Lung (tissue), 12 donors: ENCODE measurements around the gene TDP2. TPM values are rescaled to one million over a fixed set of nuclear protein-coding genes. Genes with fewer than 3 reads are reported as not detected.

Experiments used
- ATAC-seq: fragments of 200-7000 bp; cut with Tn5 transposase; one replicate; pipeline ENCODE4 v1.9.1; 2020; ENCODE audit warnings: moderate number of reproducible peaks; ENCODE audit not compliant: insufficient read depth, low FRiP score
- DNase-seq, 3 donors: peaks; one replicate each; pipeline ENCODE4 v3.0.0-alpha.2; 2013 to 2017
- H3K27ac ChIP-seq, 2 donors: one replicate each; pipeline ENCODE4 v1.5.1; 2013; ENCODE audit warnings: mild to moderate bottlenecking in 2 of 2, moderate library complexity in 2 of 2, control low read depth in 1 of 2, inconsistent platforms in 1 of 2, low read depth in 1 of 2, low read length in 1 of 2
- H3K27me3 ChIP-seq, 3 donors: one replicate each; pipeline ENCODE4 v1.5.1; 2013; ENCODE audit warnings: low read length in 2 of 3; ENCODE audit not compliant: control insufficient read depth in 3 of 3, insufficient read depth in 3 of 3
- H3K36me3 ChIP-seq, 4 donors: one replicate each; pipeline ENCODE4 v1.5.1; 2013; ENCODE audit warnings: low read length in 4 of 4, mild to moderate bottlenecking in 1 of 4, moderate library complexity in 1 of 4; ENCODE audit not compliant: control insufficient read depth in 4 of 4, insufficient read depth in 4 of 4
- H3K4me1 ChIP-seq, 5 donors: one replicate each; pipeline ENCODE4 v1.5.1; 2013; ENCODE audit warnings: low read length in 5 of 5, mild to moderate bottlenecking in 2 of 5, moderate library complexity in 1 of 5; ENCODE audit not compliant: control insufficient read depth in 5 of 5, insufficient read depth in 5 of 5
- H3K4me3 ChIP-seq: one replicate; pipeline ENCODE4 v1.5.1; 2013; ENCODE audit warnings: mild to moderate bottlenecking, control low read depth, moderate library complexity
- H3K9ac ChIP-seq, 2 donors: one replicate each; pipeline ENCODE4 v1.5.1; 2013; ENCODE audit warnings: low read length in 2 of 2, control low read depth in 1 of 2; ENCODE audit not compliant: insufficient read depth in 1 of 2
- H3K9me3 ChIP-seq, 4 donors: one replicate each; pipeline ENCODE4 v1.5.1; 2013; ENCODE audit warnings: low read length in 3 of 4, mild to moderate bottlenecking in 1 of 4, moderate library complexity in 1 of 4; ENCODE audit not compliant: control insufficient read depth in 4 of 4, insufficient read depth in 3 of 4
- CTCF ChIP-seq: IDR thresholded peaks from 2 replicates; pipeline ENCODE4 v1.5.1; 2012; ENCODE audit warnings: mild to moderate bottlenecking; ENCODE audit errors: control extremely low read depth, extremely low read depth
- WGBS, 2 donors: extraction: QIAGEN DNeasy Blood & Tissue Kit; methylation state at CpG; one replicate each; pipeline ENCODE4 v1.1.7; 2013; 5-methylcytosine and 5-hydroxymethylcytosine counted together
- polyA plus RNA-seq, 2 donors: library from polyadenylated mRNA; stranded (reverse); fragments of 200-250 nt; gene quantifications; one replicate each; pipeline ENCODE4 v1.2.1, GENCODE V29; 2013
- total RNA-seq, 2 donors: library from RNA; depleted of rRNA in 1 of 2; stranded (reverse); fragments of >200 nt in 1 of 2; gene quantifications; one replicate each; pipeline ENCODE4 v1.2.1, GENCODE V29; 2014 to 2021
- donor health status: control.
- donor health status: control.
- donor health status: Bipolar disorder and iron deficiency.
- donor health status: healthy.
- donor health status: DM: yes; HTN: yes; CAD: no.

The TDP2 gene
- total and polyA plus RNA-seq, 4 donors = 36.8 to 56.8 (median 41.8) TPM

- no peak for TF ChIP-seq CTCF
- Histone ChIP-seq H3K27ac (no peak overlapping the region), H3K9me3 (peaks cover 0 to 3% (median 1%) of the 10 kb centered on the region in 4 donors), H3K4me3 (no peak overlapping the region), H3K4me1 (peaks cover 0 to 1% (median 0%) of the 10 kb centered on the region in 5 donors), H3K27me3 (peaks cover 0 to 4% (median 0%) of the 10 kb centered on the region in 3 donors), H3K9ac (no peak overlapping the region), H3K36me3 (no peaks in the 10 kb centered on the region)
- DNase-seq (no peak), ATAC-seq (no peak)
- 76 to 89% methylated on average over 2 of the region's 2 CpGs for WGBS, 2 donors
Observed at GRCh38 chr6:24613361-24614042, 53.2 kb downstream of the TDP2 start.

GRCh38 chr6:24610672-24611071 is 56.0 kb downstream of the TDP2 start:
- Histone ChIP-seq H3K27me3 (peaks cover 0 to 4% (median 0%) of the 10 kb centered on the region in 3 donors), H3K36me3 (no peaks in the 10 kb centered on the region), H3K9me3 (peaks cover 0 to 3% (median 1%) of the 10 kb centered on the region in 4 donors), H3K27ac (no peak overlapping the region), H3K9ac (no peak overlapping the region), H3K4me3 (no peak overlapping the region), H3K4me1 (peaks cover 0 to 1% (median 0%) of the 10 kb centered on the region in 5 donors)
- TF ChIP-seq CTCF = no peak
- ATAC-seq (no peak), DNase-seq (no peak)
- 92 to 93% methylated on average over 4 of the region's 4 CpGs for WGBS, 2 donors

GRCh38 chr6:24607310-24608105 is 59.2 kb downstream of the TDP2 start:
- Histone ChIP-seq H3K9ac (no peak overlapping the region), H3K27ac (no peak overlapping the region), H3K9me3 (peaks cover 0 to 3% (median 1%) of the 10 kb centered on the region in 4 donors), H3K36me3 (no peaks in the 10 kb centered on the region), H3K4me3 (no peak overlapping the region), H3K27me3 (no peaks in the 10 kb centered on the region), H3K4me1 (peaks cover 0 to 1% (median 0%) of the 10 kb centered on the region in 5 donors)
- no peak for ATAC-seq
- no peak for TF ChIP-seq CTCF
- 88 to 96% methylated on average over 5 of the region's 5 CpGs for WGBS, 2 donors
- DNase-seq = no peak
